HG03521 (cell line): ENCODE measurements around the gene SETD5.
"Not testable (repeated sequence)": the region's sequence is repeated elsewhere in the genome, so short reads cannot be mapped to it uniquely, and the experiment has no call there.

ENCODE experiments used
- ATAC-seq: cut with Tn5 transposase; IDR thresholded peaks from one replicate; pipeline ENCODE4 v1.9.1; 2021; ENCODE audit warnings: mild to moderate bottlenecking, moderate library complexity; ENCODE audit not compliant: unreplicated experiment

Gene SETD5

DNA sequence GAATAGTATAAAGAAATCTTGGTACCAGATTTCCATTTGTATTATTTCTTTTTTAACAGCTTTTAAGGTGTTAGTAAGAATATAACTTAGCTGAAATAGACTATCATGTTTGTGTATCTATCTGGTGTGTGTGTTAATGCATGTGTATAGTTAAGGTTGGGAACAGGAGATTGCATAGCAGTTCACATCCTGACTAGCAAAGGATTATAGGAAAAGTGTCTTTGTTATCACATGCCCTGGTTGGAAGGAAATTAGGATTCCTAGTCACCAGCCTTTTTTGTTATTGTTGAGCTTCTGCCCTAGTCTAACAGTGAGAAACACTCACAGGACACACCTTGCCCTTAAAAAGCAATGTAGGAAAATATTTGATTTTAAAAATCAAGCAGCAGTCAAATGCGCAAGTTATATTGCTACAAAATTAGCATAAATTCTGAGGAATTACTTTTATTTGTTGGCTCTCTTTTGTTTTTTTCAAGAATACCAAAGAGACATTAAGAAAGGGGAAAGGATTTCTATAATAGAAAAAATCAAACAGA is 58.2 kb downstream of the SETD5 start:
- ATAC-seq, result no peak

DNA sequence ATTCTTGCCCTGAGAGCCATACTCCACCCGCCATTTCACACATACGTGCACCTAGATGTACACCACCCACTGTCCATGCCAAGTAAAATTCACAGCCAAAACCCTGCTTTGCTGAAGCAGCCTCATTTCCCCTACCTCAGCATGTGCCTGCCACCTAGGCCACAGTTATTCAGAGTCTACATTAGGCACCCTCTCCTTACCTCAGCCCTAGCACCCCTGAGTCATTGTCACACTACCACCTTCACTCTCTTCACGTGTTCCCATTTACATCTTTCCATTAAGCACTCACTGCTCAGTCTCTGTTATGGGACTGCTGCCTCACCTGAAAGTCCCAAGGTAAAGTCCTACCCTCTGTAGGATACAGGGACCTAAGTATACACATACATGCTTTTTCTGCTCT is 70.0 kb downstream of the SETD5 start:
- no peak for ATAC-seq

DNA sequence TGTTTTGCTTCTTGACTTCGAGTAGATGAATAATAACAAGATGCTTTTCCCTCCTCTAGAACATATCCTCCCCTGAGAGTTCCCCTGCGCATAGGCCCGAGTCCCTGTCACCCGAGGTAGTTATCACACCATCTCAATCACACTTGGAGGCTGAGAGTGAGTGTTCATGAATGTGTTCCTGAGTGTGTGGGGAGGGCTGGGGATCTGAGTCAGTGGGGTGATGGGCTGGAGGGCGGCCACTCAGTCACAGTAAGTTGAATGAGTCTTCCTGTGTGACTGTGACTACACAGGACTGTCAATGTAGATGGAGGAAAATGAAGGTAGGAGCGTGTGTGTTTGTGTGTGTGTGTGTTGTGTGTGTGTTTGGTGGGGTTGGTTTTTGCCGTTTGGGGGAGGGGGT is 71.0 kb downstream of the SETD5 start:
- ATAC-seq, result no peak

DNA sequence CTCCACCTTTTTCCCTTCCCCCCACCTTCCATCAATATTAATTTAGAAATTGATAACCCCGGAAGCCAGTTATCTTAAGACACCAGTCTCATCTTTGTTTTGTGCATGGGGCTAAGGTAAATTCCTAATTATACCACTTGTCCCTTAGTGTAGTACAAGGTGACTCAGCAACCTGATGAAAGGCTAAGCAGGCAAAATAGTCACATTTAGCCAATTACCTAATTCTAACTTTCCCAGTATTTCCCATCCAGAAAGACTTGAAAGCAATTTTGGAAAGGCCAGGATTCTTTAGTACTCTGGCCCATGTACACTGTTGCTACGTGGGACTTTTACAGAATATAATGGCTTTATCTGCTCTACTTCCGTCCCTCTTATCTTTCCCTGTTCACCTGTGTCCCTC is 72.6 kb downstream of the SETD5 start:
- no peak for ATAC-seq

DNA sequence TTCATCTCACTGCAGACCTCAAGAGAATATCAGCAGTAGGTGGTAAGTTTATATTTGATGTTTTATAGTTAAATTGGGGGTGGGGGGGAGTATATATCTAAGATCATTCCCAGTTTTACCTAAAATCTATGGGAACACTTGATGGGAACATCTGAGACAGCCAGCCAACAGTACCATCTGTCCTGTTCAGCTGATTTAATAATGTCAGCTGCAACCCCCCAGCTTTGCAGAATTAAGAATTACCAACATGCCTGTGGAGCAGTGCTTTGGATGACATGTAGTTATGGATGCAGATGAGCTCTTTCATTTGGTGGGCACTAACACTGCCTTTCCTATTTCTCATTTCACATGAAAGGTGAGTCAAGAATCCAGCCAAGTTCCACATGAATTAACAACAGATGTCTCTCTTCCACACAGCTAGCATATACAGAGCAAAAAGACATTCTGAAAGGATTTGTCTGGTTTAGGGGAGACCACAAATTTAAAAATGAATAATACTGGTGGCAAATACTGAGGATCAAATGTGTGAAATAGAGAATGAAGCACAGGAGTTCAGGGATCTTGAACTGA is 76.2 kb downstream of the SETD5 start:
- no peak for ATAC-seq

DNA sequence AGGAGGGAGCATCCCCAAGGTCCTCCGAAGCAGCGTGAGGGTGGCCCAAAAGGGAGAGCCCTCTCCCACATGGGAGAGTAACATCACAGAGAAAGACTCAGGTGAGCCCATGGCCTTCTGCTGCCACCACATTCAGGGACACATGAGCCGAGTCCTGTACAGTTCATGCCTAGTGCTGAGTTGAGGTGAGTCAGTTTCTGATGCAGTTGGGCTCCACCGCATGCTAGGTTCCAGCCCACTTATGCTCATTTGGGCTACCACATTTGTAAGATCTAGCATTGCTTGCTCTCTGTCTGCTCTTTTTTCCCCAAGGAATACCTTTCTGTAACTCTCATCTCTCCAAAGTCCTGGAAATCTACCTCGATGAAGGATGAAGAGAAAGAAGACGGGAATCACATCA is 77.1 kb downstream of the SETD5 start:
- no peak for ATAC-seq

DNA sequence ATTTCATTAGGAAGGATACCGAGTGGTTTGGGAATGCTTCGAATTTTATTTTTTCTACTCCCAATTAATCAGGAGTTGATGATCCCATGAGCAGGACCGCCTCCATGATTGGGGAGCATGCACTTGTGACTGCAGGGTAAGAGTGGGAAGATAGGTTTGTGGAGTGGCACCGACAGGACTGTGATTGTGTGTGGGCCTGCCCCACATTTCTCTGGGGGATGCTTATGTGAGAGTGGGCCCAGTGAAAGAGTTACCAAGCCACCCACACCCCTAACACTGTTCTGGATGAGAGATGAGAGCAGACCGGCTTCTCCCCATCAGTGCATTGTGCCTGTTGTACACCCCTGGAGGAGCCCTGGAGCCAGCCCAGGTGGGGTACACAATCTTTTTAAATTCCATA is 79.5 kb downstream of the SETD5 start:
- ATAC-seq, result no peak

DNA sequence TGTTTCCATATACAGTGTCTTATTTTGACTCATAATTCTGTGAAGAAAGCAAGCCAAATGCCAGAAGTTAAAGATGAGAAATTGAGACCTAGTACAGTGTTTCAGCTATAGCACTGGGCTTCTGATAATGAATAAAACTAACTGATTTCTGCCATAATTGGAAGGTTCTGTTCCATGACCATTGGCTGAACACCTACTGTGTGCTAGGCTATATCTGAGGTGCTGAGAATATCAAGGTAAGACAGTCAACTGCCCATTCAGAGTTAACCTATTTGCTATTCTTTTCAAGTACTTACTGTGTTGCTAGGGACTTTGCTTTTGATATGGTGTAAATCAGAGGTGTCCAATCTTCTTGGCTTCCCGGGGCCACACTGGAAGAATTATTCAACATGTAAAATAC is 82.8 kb downstream of the SETD5 start:
- no peak for ATAC-seq

DNA sequence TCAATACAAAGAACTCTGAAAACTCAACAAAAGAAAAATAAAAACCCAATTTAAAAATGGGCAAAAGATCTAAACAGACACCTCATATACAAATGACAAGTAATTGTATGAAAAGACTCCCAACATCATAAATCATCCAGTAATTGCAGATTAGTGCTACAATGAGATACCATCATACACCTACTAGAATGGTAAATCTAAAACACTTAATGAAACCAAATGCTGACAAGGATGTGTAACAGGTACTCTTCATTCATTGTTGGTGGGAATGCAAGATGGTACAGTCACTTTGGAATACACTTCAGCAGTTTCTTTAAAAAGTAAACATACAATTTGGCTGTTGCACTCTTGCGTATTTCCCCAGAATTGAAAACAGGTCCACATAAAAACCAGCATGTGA is 87.8 kb downstream of the SETD5 start:
- ATAC-seq, result no peak

DNA sequence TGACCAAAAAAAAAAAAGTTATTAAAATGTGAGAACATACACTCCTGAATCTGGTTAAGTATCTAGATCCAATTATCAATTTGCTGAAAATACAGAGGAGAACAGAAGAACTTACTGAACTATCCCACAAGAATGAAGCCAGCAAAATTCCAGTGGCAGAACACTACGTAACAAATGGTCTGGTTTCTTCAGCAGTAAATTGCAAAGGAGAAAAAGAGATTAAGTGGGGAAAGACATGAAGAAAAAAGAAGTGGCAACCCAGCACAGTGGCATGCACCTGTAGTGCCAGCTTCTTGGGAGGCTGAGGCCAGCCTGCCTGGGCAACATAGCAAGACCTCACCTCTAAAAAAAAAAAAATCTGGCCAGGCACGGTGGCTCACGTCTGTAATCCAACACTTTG is 94.1 kb downstream of the SETD5 start:
- ATAC-seq, result no peak

DNA sequence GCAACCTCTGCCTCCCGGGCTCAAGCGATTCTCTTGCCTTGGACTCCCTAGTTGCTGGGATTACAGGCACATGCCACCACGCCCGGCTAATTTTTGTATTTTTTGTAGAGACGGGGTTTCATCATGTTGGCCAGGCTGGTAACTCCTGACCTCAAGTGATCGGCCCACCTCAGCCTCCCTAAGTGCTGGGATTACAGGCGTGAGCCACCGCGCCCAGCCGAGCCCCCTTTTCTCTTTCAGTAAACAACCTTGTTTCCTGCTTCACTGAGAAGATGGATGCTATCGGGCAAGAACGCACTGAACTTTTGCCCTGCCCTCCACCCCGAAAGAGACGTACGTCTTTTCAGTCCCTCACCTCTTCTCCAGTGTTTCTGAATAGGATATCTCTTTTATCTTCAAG is 96.6 kb downstream of the SETD5 start:
- ATAC-seq, result not testable (repeated sequence)

DNA sequence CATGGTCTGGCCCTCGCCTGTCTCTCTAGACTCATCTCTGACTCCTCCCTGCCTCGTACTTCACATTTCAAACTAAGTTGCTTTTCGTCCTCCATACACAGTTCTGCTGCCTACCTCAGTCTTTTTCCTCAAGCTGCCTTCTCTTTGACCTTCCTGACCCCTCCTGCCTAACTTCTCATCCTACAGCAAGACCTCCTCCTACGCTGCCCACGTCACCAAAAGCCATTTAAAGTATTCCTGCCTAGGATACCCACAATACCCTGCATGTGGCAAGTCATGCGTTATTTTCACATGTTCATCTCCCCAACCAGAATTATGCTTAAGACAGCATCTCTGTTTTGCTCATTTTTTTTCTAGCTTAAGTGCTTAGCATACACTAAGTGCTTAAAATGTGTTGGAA is 99.5 kb downstream of the SETD5 start:
- ATAC-seq, result no peak

DNA sequence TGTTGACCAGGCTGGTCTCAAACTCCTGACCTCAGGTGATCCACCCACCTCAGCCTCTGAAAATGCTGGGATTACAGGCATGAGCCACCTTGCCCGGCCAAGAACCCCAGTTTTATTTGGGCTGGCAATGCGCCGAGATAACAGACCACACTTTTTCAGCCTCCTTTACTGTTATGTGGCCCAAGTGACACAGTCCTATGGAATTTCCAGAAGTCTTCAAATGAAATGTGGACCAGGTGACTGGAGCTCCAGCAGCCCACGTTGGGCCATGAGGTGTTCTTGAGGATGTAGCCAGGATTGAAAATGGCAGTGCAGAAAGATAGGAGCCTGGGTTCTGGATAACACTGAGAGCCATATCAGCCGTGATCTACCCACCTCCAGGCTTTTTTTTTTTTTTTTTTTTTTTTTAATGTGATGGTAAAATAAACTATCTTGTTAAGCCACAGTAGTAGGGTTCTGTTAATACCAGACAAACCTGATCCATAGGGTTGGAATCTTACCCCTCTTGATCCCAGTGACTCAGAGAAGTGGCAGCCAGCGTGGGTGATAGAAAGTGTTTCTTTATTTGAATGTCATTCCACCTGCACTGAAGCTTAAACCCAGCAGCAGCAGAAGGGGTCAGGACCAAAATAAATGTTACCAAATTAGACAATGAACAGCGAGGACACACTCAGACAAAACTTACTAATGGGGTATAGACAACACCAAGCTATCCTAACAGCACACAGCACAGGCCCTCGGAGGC is 100.6 kb downstream of the SETD5 start:
- no peak for ATAC-seq

DNA sequence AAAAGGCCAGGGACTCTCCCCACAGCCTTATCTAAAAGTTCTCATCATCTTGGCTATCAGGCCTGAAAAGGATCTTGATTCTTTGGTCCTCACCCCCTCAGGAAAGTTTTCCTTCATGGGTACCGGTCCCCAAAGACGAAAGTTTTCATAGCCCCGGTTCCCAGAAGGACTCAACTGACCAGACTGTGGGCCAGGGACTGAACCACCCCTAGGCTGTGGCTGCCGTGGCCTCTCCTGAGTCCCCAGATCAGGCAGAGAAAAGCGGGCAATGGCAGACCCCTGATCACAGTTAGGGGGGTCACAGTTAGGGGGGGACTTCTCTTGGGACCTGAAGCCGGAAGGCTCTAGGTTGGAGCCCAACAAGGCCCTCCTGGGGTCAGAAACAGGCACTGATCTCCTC is 101.4 kb downstream of the SETD5 start:
- ATAC-seq, result no peak

DNA sequence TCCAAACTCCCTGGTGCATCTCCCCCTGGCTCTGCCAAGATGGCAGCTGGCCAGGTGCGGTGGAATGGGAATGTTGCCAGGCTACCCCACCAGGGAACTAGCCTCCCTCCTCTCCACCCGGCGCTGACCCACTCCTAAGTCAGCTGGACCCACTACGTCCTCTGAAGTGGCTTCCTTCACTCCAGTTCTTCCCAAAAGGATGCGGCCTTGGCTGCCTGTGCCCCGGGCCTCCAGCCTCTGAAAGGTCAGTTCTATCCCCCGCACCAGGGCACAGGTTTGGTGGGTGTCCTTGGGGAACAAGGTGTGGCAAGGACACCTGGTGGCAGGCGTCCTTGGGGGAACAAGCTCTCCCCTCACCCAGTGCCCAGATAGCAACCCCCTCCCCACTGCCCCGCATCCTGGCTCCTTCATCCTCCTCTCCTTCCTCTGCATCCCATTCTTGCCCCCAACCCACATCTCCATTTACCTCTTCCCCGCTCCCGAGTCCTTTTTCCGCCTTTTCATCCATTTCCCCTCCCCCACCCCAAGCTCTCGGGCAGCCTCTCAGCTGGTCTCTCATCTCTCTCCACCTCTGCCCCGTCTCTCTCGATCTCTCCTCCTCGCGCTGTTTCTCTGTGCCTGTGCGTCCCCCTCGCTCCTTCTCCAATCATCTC is 102.2 kb downstream of the SETD5 start:
- ATAC-seq, result no peak

DNA sequence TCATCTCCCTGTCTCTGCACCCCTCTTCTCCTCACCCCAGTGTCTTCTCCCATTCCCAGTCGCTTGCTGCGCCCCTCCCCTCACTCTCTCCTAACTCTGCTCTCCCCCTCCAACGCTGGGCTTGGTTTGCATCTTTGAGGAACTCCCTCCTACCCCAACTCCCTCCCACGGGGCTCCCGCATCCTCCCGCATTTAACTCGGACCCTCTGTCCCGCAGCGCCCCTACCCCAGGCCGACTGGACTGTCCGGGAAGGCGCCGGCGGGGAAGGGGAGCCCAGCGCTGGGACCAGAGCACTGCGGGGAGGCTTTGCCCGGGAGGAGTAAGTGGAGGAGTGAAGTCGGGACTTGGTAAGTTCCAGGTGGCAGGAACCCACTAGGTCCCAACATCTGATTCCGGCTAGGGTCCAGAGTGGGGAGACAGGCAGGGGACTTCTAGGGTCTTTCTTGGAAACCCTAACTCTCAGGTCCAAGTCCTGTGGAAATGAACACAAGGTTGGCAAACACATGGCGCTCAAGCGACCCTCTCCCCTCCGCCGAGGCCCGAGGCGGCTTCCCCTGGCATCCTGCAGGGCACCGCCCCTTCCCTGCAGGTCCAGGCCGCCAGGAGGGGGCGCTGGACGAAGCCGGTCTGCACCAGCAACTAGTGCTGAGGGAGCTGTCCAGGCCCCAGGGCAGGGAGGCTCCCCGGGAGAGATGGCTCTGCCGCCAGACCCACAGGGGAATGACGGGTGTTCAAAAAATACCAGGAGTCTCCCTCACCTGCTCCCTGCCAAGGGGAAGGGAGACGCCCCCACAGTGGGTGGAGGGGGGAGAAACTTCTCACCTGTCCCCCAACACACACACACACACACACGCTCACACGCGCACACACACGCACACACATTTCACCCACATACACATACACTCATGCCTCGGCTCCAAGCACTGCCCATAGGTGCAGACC is 103.0 kb downstream of the SETD5 start:
- peak; percentile 52 for ATAC-seq

DNA sequence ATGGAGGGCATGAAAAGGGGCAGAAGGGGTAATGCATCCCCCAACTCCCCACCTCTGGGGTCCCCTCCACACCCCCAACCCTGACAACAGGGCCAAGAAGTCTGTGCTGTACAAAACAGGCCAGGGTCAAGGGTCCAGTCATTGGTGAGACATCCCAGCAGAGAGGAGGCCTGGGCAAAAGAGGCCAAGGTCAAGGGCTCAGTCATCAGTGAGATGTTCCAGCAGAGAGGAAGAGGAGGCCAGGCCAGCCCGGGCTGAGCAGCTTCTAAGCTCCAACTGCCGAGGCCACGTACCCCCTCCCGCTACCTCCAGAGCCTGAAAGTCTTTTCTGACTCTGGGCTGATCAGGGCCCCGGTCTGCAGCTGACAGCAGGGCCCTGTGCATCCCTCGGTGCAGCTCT is 103.8 kb downstream of the SETD5 start:
- ATAC-seq, result no peak

DNA sequence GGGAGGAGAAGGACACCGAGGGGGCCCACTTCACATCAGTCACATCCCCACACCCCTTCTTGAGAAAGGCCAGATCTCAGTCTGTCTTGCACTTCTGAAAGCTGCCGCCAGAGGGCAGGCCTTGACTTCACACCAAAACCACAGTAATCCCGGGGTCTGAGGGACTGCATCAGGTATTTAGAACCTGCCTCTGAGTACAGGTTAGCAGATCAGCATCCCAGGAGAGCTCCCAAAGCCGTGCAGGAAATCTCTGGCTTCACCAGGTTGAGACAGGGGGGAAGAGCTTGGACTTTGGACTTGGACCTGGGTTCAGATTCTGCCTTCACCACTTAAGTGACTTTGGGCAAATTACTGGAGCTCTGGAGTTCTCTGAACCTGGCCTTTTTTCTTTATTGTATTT is 105.9 kb downstream of the SETD5 start:
- ATAC-seq, result no peak

DNA sequence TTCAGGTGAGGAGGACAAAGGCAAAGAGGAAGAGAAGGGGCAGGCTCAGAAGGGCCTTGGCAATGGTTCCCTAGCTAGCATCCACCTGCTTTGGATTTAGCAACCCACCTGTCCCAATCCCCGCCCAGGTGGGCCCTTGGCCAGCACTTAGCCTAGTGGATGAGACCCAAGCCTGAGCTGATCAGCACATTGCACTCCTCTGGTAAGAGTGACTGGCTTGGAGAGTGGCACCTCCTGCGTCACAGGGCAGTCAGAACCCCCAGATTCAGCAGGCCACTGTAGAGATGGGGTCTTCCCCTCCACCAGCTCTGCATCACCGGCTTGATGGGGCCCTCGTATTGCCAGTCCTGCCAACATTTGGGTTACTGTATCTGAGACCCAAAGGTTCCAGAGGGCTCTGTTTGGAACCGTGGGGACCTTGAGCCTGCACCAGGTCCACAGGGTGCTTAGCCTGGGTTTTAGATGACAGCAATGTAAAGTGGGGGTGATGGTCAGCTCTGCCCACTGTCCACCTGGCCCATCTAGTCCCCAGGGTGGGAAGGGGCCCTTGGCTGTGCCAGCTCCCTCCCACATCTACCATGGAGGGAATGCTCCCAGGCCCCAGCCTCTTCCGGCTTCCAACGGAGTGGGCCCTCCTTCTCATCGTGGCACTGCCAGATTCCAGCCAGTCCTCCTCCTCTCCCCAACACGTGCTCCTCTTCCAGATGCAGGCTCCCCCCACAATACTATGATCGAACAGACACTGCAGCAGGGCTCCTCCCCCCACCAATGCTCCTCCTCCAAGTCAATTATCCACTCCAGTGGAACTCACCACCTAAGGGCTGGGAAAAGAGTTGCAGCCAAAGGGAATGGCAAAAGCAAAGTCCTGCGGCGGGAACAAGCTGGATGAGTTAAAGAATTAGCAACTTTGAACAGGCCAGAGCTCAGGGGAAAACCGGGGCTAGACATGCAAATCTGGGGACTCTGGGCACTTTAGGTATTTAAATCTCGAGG is 110.5 kb downstream of the SETD5 start:
- no peak for ATAC-seq

DNA sequence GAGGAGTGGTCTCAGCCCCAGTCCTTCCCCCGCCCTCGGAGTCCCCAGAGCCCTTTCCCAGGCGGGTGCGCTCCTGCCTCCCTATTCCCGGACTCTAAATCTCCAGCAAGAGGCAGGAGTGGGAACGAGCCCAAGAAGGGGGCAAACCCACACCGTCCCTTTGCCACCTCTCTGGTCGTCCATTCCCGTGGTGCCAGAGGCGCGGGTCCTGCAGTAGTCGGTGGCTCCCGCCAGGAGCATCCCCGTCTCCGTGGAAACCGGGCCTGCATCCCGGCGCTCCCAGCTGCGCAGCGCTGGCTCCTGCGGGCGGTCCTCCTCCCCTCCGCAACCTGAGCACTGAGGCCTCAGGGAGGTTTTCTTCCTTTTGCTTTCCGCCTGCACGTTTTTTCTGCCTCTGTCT is 111.4 kb downstream of the SETD5 start:
- ATAC-seq, result no peak
